ENCODE results near the gene IFT20. TPM values are rescaled to one million over a fixed set of nuclear protein-coding genes. Genes with fewer than 3 reads are reported as not detected.

Gene IFT20
- total RNA-seq (ENCODE audit: unreplicated experiment) = 47.2 TPM
- long read RNA-seq, transcript IFT20-203 (5 exons, 825 nt) = major isoform, 13 of 23 reads
- long read RNA-seq, transcript IFT20-214 (6 exons, 1,071 nt) = minor isoform, 9 of 23 reads
- long read RNA-seq, partial matches to known transcripts = 0 of 23 reads
- long read RNA-seq, other reads (novel, unspliced or antisense) = 1 of 23 reads

- peak within 1 kb of the TSS; percentile 99 for H3K4me3 Mint-ChIP-seq (ENCODE audit: unreplicated experiment)
- peaks cover 26% of the 10 kb centered on the region for H3K27me3 Mint-ChIP-seq (ENCODE audit: unreplicated experiment)
- peak; percentile 96 for DNase-seq (ENCODE audit: low spot score)
- H3K4me1 Mint-ChIP-seq (ENCODE audit: unreplicated experiment) = peaks cover 60% of the 10 kb centered on the region
- H3K27ac Mint-ChIP-seq (ENCODE audit: unreplicated experiment) = peak within 1 kb of the TSS; percentile 100
- H3K36me3 Mint-ChIP-seq (ENCODE audit: low read depth, unreplicated experiment) = peaks cover 27% of the 10 kb centered on the region
- TF ChIP-seq, protein P1, sequence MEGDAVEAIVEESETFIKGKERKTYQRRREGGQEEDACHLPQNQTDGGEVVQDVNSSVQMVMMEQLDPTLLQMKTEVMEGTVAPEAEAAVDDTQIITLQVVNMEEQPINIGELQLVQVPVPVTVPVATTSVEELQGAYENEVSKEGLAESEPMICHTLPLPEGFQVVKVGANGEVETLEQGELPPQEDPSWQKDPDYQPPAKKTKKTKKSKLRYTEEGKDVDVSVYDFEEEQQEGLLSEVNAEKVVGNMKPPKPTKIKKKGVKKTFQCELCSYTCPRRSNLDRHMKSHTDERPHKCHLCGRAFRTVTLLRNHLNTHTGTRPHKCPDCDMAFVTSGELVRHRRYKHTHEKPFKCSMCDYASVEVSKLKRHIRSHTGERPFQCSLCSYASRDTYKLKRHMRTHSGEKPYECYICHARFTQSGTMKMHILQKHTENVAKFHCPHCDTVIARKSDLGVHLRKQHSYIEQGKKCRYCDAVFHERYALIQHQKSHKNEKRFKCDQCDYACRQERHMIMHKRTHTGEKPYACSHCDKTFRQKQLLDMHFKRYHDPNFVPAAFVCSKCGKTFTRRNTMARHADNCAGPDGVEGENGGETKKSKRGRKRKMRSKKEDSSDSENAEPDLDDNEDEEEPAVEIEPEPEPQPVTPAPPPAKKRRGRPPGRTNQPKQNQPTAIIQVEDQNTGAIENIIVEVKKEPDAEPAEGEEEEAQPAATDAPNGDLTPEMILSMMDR (IDR thresholded peaks at IDR 0.05; ENCODE audit: unreplicated experiment) = no peak
- H3K9me3 Mint-ChIP-seq (ENCODE audit: unreplicated experiment) = no peaks in the 10 kb centered on the region
Observed at GRCh38 chr17:28335201-28335958, at the start of gene IFT20, which contains the start of gene TNFAIP1. Gene IFT20, minus strand, starts transcription at chr17:28335472. Its CDS starts 3,487 bp downstream, at chr17:28331985. Gene TNFAIP1, plus strand, starts transcription at chr17:28335761. Its CDS starts 3,761 bp downstream, at chr17:28339522.

DNA sequence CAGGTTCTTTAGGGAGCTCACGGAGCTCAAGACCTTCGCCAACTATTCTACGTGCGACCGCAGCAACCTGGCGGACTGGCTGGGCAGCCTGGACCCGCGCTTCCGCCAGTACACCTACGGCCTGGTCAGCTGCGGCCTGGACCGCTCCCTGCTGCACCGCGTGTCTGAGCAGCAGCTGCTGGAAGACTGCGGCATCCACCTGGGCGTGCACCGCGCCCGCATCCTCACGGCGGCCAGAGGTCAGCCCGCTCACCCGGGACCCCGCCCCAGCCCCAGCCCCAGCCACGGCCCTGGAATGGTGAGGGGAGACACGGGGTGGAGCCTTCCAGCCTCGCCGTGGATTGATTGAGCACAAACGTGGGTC is 49.7 kb upstream of the IFT20 start:
- no peak overlapping the region for H3K27ac Mint-ChIP-seq (ENCODE audit: unreplicated experiment)
- H3K4me1 Mint-ChIP-seq (ENCODE audit: unreplicated experiment) = peaks cover 25% of the 10 kb centered on the region
- no peak for DNase-seq (ENCODE audit: low spot score)
- TF ChIP-seq, protein P1 (IDR thresholded peaks at IDR 0.05; ENCODE audit: unreplicated experiment) = no peak
- H3K4me3 Mint-ChIP-seq (ENCODE audit: unreplicated experiment) = peak overlapping the region; percentile 59
- peaks cover 28% of the 10 kb centered on the region for H3K27me3 Mint-ChIP-seq (ENCODE audit: unreplicated experiment)
- H3K9me3 Mint-ChIP-seq (ENCODE audit: unreplicated experiment) = no peaks in the 10 kb centered on the region
- H3K36me3 Mint-ChIP-seq (ENCODE audit: low read depth, unreplicated experiment) = peaks cover 7% of the 10 kb centered on the region

DNA sequence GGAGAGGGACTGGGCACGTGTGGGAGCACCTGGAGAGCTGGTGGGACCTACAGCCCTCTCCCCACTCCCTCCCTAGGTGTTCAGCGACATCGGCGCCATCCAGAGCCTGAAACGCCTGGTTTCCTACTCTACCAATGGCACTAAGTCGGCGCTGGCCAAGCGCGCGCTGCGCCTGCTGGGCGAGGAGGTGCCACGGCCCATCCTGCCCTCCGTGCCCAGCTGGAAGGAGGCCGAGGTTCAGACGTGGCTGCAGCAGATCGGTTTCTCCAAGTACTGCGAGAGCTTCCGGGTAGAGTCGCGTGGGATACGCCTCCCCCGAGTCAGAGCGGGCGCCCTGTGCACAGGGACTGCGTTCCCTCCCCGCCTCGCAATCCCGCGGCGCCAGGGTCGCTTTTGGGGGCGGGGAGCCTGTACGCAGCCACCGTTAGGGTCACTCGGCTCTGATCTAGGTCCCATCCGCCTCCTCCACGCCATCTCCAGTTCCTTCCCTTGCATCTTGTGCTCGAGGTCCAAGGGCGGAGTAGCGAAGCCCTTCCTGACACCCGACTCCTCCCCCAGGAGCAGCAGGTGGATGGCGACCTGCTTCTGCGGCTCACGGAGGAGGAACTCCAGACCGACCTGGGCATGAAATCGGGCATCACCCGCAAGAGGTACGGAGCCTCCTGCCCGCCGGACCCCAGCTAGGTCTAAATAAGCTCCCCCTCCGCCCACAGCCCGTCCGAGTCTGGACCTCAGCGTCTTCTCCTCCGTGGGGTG is 49.2 kb upstream of the IFT20 start:
- no peak overlapping the region for H3K27ac Mint-ChIP-seq (ENCODE audit: unreplicated experiment)
- H3K4me3 Mint-ChIP-seq (ENCODE audit: unreplicated experiment) = peak overlapping the region; percentile 59
- TF ChIP-seq, protein P1 (IDR thresholded peaks at IDR 0.05; ENCODE audit: unreplicated experiment) = no peak
- no peaks in the 10 kb centered on the region for H3K9me3 Mint-ChIP-seq (ENCODE audit: unreplicated experiment)
- DNase-seq (ENCODE audit: low spot score) = no peak
- peaks cover 7% of the 10 kb centered on the region for H3K36me3 Mint-ChIP-seq (ENCODE audit: low read depth, unreplicated experiment)
- peaks cover 28% of the 10 kb centered on the region for H3K27me3 Mint-ChIP-seq (ENCODE audit: unreplicated experiment)
- peaks cover 26% of the 10 kb centered on the region for H3K4me1 Mint-ChIP-seq (ENCODE audit: unreplicated experiment)

GRCh38 chr17:28381141-28381825 is 46.0 kb upstream of the IFT20 start:
- Mint-ChIP-seq H3K9me3 (ENCODE audit: unreplicated experiment) (no peaks in the 10 kb centered on the region), H3K4me1 (ENCODE audit: unreplicated experiment) (peaks cover 29% of the 10 kb centered on the region), H3K27ac (ENCODE audit: unreplicated experiment) (no peak overlapping the region), H3K27me3 (ENCODE audit: unreplicated experiment) (peaks cover 26% of the 10 kb centered on the region), H3K4me3 (ENCODE audit: unreplicated experiment) (peak overlapping the region; percentile 59), H3K36me3 (ENCODE audit: low read depth, unreplicated experiment) (peaks cover 7% of the 10 kb centered on the region)
- TF ChIP-seq, protein P1 (IDR thresholded peaks at IDR 0.05; ENCODE audit: unreplicated experiment) = no peak
- peak; percentile 74 for DNase-seq (ENCODE audit: low spot score)
